Measurements from ENCODE around the gene SRF. TPM values are rescaled to one million over a fixed set of nuclear protein-coding genes. Genes with fewer than 3 reads are reported as not detected.

The SRF gene
- total RNA-seq, 3 donors from 2014 or later (not counting 1 experiment from before 2014, with no cell fraction given), result 31.6 to 33.0 (median 32.0) TPM

DNA sequence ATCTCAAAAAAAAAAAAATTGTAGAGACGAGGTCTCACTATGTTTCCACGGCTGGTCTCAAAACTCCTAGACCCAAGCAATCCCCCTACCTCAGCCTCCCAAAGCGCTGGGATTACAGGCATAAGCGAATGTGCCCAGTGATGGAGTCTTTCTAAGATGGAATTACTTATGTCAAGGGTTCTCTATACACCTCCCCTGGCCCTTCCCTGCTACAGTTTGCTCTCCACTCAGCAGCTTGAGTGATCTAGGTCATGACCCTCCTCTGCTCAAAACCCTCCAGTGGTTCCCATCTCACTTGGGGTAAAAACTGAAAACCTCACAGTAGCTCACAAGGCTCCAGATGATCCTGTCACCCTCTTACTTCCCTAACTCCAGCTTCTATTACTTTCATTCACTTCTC, 60.0 kb downstream of the SRF start:
- Histone ChIP-seq H3K36me3 (ENCODE audit: control insufficient read depth, insufficient read depth, low read length) (no peaks in the 10 kb centered on the region), H3K27ac (ENCODE audit: low read length) (no peak overlapping the region), H3K27me3 (ENCODE audit: control insufficient read depth, insufficient read depth, low read length) (peaks cover 3% of the 10 kb centered on the region), H3K9me3 (ENCODE audit: control insufficient read depth, insufficient read depth, low read length) (no peaks in the 10 kb centered on the region), H3K4me1 (ENCODE audit: control insufficient read depth, insufficient read depth, low read length) (peaks cover 17% of the 10 kb centered on the region), H3K4me3 (ENCODE audit: low read length) (no peak overlapping the region)
- H3K27ac Mint-ChIP-seq, result no peak overlapping the region
- WGBS (ENCODE audit: insufficient coverage), result 88% methylated on average over 4 of the region's 4 CpGs
- intact Hi-C loops (cut with micrococcal nuclease), result loop anchor here (10.0 kb wide), 1 partner anchor 274 kb away; no protein-coding TSS in a partner anchor
- TF ChIP-seq, protein P1, sequence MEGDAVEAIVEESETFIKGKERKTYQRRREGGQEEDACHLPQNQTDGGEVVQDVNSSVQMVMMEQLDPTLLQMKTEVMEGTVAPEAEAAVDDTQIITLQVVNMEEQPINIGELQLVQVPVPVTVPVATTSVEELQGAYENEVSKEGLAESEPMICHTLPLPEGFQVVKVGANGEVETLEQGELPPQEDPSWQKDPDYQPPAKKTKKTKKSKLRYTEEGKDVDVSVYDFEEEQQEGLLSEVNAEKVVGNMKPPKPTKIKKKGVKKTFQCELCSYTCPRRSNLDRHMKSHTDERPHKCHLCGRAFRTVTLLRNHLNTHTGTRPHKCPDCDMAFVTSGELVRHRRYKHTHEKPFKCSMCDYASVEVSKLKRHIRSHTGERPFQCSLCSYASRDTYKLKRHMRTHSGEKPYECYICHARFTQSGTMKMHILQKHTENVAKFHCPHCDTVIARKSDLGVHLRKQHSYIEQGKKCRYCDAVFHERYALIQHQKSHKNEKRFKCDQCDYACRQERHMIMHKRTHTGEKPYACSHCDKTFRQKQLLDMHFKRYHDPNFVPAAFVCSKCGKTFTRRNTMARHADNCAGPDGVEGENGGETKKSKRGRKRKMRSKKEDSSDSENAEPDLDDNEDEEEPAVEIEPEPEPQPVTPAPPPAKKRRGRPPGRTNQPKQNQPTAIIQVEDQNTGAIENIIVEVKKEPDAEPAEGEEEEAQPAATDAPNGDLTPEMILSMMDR (IDR thresholded peaks at IDR 0.05), result no peak
- peaks cover 10 to 14% of the 10 kb centered on the region in 2 donors for H3K27me3 Mint-ChIP-seq (ENCODE audit: low read depth in 2 of 2)
- H3K9me3 Mint-ChIP-seq, result no peaks in the 10 kb centered on the region
- H3K36me3 Mint-ChIP-seq, result no peaks in the 10 kb centered on the region
- no peak overlapping the region for H3K4me3 Mint-ChIP-seq
- peaks cover 4 to 5% of the 10 kb centered on the region in 2 donors for H3K4me1 Mint-ChIP-seq
- peak in 1 of 2 donors; percentile 6 for DNase-seq
- ATAC-seq, result no peak

Other genes with a start within 250 kb of the SRF start
- gene CNPY3, start 241.8 kb upstream of the SRF start, total RNA-seq, result 10 to 100 TPM; 52.4 to 71.2 (median 59.8) TPM
- 1 to 10 TPM; 2.0 to 2.8 (median 2.6) TPM for gene GNMT, start 210.5 kb upstream of the SRF start, total RNA-seq
- gene PEX6, start 192.1 kb upstream of the SRF start, total RNA-seq, result 10 to 100 TPM in 1 of 3 donors, 1 to 10 TPM in 2; 8.2 to 13.6 (median 9.9) TPM
- 10 to 100 TPM; 30.5 to 49.1 (median 40.1) TPM for gene PPP2R5D, start 186.7 kb upstream of the SRF start, total RNA-seq
- 10 to 100 TPM; 29.6 to 34.3 (median 34.2) TPM for gene MEA1, start 157.3 kb upstream of the SRF start, total RNA-seq
- gene KLHDC3, start 157.0 kb upstream of the SRF start, total RNA-seq, result 10 to 100 TPM; 52.7 to 60.9 (median 53.7) TPM
- gene RRP36, start 149.6 kb upstream of the SRF start, total RNA-seq, result 10 to 100 TPM; 33.1 to 43.9 (median 38.7) TPM
- gene CUL7, start 117.4 kb upstream of the SRF start, total RNA-seq, result 10 to 100 TPM in 1 of 3 donors, 1 to 10 TPM in 2; 9.6 to 10.1 (median 9.9) TPM
- gene MRPL2, start 111.8 kb upstream of the SRF start, total RNA-seq, result 10 to 100 TPM; 33.4 to 38.4 (median 33.9) TPM
- gene KLC4, start 111.6 kb upstream of the SRF start, total RNA-seq, result 10 to 100 TPM; 35.9 to 39.4 (median 37.4) TPM
- gene PTK7, start 95.0 kb upstream of the SRF start, total RNA-seq, result 1 to 10 TPM; 1.7 to 5.6 (median 2.8) TPM
- gene CUL9, start 10.9 kb downstream of the SRF start, total RNA-seq, result 10 to 100 TPM; 73.1 to 85.7 (median 73.9) TPM
- 10 to 100 TPM in 1 of 3 donors, 1 to 10 TPM in 2; 6.1 to 10.2 (median 8.0) TPM for gene DNPH1, start 58.2 kb downstream of the SRF start, total RNA-seq
- gene TTBK1, start 72.2 kb downstream of the SRF start, total RNA-seq, result under 1 TPM in 1 of 3 donors, not detected in 2; 0.07 TPM
- gene SLC22A7, start 127.0 kb downstream of the SRF start, total RNA-seq, result not detected
- 1 to 10 TPM; 3.6 to 5.3 (median 4.3) TPM for gene CRIP3, start 137.6 kb downstream of the SRF start, total RNA-seq
- gene ZNF318, start 198.4 kb downstream of the SRF start, total RNA-seq, result 10 to 100 TPM; 34.6 to 45.9 (median 43.0) TPM

All from natural killer cell (primary cell).